Glutamatergic neuron (in vitro differentiated cells): Measurements from ENCODE around the gene EIF4E. TPM values are rescaled to one million over a fixed set of nuclear protein-coding genes. Genes with fewer than 3 reads are reported as not detected.

Experiments
- DNase-seq: peaks from one replicate; pipeline ENCODE4 v3.0.0; 2022
- H3K27ac Mint-ChIP-seq: one replicate; pipeline ENCODE4 v1.8.0; 2020; ENCODE audit warnings: mild to moderate bottlenecking, mixed read lengths, inconsistent platforms; ENCODE audit not compliant: unreplicated experiment
- H3K27me3 Mint-ChIP-seq: one replicate; pipeline ENCODE4 v1.8.0; 2020; ENCODE audit warnings: mild to moderate bottlenecking, moderate library complexity, mixed read lengths, inconsistent platforms; ENCODE audit not compliant: unreplicated experiment
- H3K36me3 Mint-ChIP-seq: one replicate; pipeline ENCODE4 v1.8.0; 2020; ENCODE audit warnings: mild to moderate bottlenecking, mixed read lengths, inconsistent platforms; ENCODE audit not compliant: unreplicated experiment
- H3K4me1 Mint-ChIP-seq: one replicate; pipeline ENCODE4 v1.8.0; 2020; ENCODE audit warnings: mild to moderate bottlenecking, low read depth, mixed read lengths, inconsistent platforms; ENCODE audit not compliant: unreplicated experiment
- H3K4me3 Mint-ChIP-seq: one replicate; pipeline ENCODE4 v1.8.0; 2020; ENCODE audit warnings: mild to moderate bottlenecking, mixed read lengths, inconsistent platforms; ENCODE audit not compliant: unreplicated experiment
- H3K9me3 Mint-ChIP-seq: one replicate; pipeline ENCODE4 v1.8.0; 2020; ENCODE audit warnings: mild to moderate bottlenecking, moderate library complexity, mixed read lengths, inconsistent platforms; ENCODE audit not compliant: unreplicated experiment
- CTCF ChIP-seq: fragments of 200-600 bp; sonication (generic); IDR thresholded peaks from one replicate; pipeline ENCODE4 v1.5.0; 2021; ENCODE audit not compliant: partially characterized antibody, unreplicated experiment
- total RNA-seq: library from RNA; stranded (reverse); fragmentation: NEBNext Ultra II Directional; extraction: Animal tissue kit (Norgen Biotek cat#: 25700); gene quantifications from one replicate; pipeline ENCODE4 v1.2.1, GENCODE V29; 2021; ENCODE audit not compliant: unreplicated experiment

The EIF4E gene
- total RNA-seq, 1 donor from 2014 or later = 92.8 TPM

- Mint-ChIP-seq H3K27ac (no peak overlapping the region), H3K4me1 (no peaks in the 10 kb centered on the region), H3K27me3 (no peaks in the 10 kb centered on the region), H3K4me3 (no peak overlapping the region), H3K9me3 (no peaks in the 10 kb centered on the region), H3K36me3 (no peaks in the 10 kb centered on the region)
- DNase-seq = no peak
- no peak for TF ChIP-seq CTCF
These were observed 17.4 kb upstream of the EIF4E start for GRCh38 chr4:98946359-98946758.

GRCh38 chr4:98945297-98945850 lies 16.4 kb upstream of the EIF4E start:
- Mint-ChIP-seq H3K4me3 (no peak overlapping the region), H3K36me3 (no peaks in the 10 kb centered on the region), H3K27me3 (no peaks in the 10 kb centered on the region), H3K27ac (no peak overlapping the region), H3K4me1 (no peaks in the 10 kb centered on the region), H3K9me3 (no peaks in the 10 kb centered on the region)
- no peak for TF ChIP-seq CTCF
- no peak for DNase-seq

- DNase-seq = no peak
- peak; percentile 82 for TF ChIP-seq CTCF
- Mint-ChIP-seq H3K9me3 (no peaks in the 10 kb centered on the region), H3K36me3 (no peaks in the 10 kb centered on the region), H3K4me1 (no peaks in the 10 kb centered on the region), H3K4me3 (no peak overlapping the region), H3K27me3 (no peaks in the 10 kb centered on the region), H3K27ac (no peak overlapping the region)
These were observed 11.0 kb upstream of the EIF4E start for GRCh38 chr4:98939892-98940298.

GRCh38 chr4:98939438-98939837 lies 10.5 kb upstream of the EIF4E start:
- Mint-ChIP-seq H3K9me3 (no peaks in the 10 kb centered on the region), H3K27ac (no peak overlapping the region), H3K4me1 (no peaks in the 10 kb centered on the region), H3K27me3 (no peaks in the 10 kb centered on the region), H3K36me3 (no peaks in the 10 kb centered on the region), H3K4me3 (no peak overlapping the region)
- TF ChIP-seq CTCF = no peak
- DNase-seq = no peak

GRCh38 chr4:98937986-98938720 lies 9.2 kb upstream of the EIF4E start:
- TF ChIP-seq CTCF = no peak
- DNase-seq = no peak
- no peak overlapping the region for H3K4me3 Mint-ChIP-seq
- no peaks in the 10 kb centered on the region for H3K36me3 Mint-ChIP-seq
- H3K27ac Mint-ChIP-seq = no peak overlapping the region
- H3K9me3 Mint-ChIP-seq = no peaks in the 10 kb centered on the region
- H3K4me1 Mint-ChIP-seq = no peaks in the 10 kb centered on the region
- H3K27me3 Mint-ChIP-seq = no peaks in the 10 kb centered on the region
